ENCODE measurements around the gene CLPSL2. TPM values are rescaled to one million over a fixed set of nuclear protein-coding genes. Genes with fewer than 3 reads are reported as not detected.

The CLPSL2 gene
- total RNA-seq, 4 donors from 2014 or later = not detected

DNA sequence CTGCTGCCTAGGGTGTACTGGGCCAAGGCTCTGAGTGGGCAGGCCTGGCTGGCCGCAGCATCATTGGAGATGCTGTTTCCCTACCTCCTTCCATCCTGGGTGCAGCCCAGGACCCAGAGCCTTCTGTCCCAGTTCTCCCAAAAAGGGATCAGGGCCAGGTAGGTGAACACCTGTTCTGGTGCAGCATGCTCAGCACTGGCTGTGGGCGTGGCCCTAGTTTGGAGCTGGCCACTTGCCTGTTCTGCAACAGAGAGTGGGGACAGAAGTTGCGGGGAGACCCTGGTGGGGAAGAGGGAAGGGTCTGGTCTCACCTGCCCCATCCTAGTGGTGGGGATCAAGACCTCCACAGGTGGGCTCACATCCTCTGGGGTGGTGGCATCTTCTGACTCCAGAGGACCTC is 40.9 kb upstream of the CLPSL2 start:
- no peaks in the 10 kb centered on the region for H3K9me3 ChIP-seq
- ATAC-seq = no peak
- peaks cover 9 to 66% (median 26%) of the 10 kb centered on the region in 3 donors for H3K4me1 ChIP-seq
- no peaks in the 10 kb centered on the region for H3K27me3 ChIP-seq
- peak overlapping the region in 1 of 4 donors; percentile 98 for H3K27ac ChIP-seq
- no peak overlapping the region for H3K4me3 ChIP-seq
- TF ChIP-seq EP300 (IDR thresholded peaks at IDR 0.05) (no peak), POLR2A (IDR thresholded peaks at IDR 0.05) (no peak)
- TF ChIP-seq, protein P1, sequence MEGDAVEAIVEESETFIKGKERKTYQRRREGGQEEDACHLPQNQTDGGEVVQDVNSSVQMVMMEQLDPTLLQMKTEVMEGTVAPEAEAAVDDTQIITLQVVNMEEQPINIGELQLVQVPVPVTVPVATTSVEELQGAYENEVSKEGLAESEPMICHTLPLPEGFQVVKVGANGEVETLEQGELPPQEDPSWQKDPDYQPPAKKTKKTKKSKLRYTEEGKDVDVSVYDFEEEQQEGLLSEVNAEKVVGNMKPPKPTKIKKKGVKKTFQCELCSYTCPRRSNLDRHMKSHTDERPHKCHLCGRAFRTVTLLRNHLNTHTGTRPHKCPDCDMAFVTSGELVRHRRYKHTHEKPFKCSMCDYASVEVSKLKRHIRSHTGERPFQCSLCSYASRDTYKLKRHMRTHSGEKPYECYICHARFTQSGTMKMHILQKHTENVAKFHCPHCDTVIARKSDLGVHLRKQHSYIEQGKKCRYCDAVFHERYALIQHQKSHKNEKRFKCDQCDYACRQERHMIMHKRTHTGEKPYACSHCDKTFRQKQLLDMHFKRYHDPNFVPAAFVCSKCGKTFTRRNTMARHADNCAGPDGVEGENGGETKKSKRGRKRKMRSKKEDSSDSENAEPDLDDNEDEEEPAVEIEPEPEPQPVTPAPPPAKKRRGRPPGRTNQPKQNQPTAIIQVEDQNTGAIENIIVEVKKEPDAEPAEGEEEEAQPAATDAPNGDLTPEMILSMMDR (IDR thresholded peaks at IDR 0.05) = no peak
- 80% methylated on average over 2 of the region's 3 CpGs; no CpG with 5 or more reads in 1 of the 2 donors for WGBS, 2 donors (ENCODE audit: low coverage in 1 of 2)
- H3K36me3 ChIP-seq = no peaks in the 10 kb centered on the region

- no peaks in the 10 kb centered on the region for H3K27me3 ChIP-seq
- no peaks in the 10 kb centered on the region for H3K9me3 ChIP-seq
- WGBS, 2 donors (ENCODE audit: low coverage in 1 of 2) = 34% methylated on average over 4 of the region's 8 CpGs; no CpG with 5 or more reads in 1 of the 2 donors
- no peak overlapping the region for H3K4me3 ChIP-seq
- H3K27ac ChIP-seq = peak overlapping the region in 1 of 4 donors; percentile 98
- H3K4me1 ChIP-seq = peaks cover 9 to 57% (median 22%) of the 10 kb centered on the region in 3 donors
- TF ChIP-seq, protein P1 (IDR thresholded peaks at IDR 0.05) = peak in 3 of 4 experiments; percentile 81 to 91 (median 83)
- no peak for TF ChIP-seq POLR2A (IDR thresholded peaks at IDR 0.05)
- ATAC-seq = no peak
- no peaks in the 10 kb centered on the region for H3K36me3 ChIP-seq
Observed at GRCh38 chr6:35736253-35736894, 40.0 kb upstream of the CLPSL2 start.

- peak within 1 kb of the TSS in 1 of 4 donors; percentile 98 for H3K27ac ChIP-seq
- H3K4me1 ChIP-seq = peaks cover 9 to 56% (median 22%) of the 10 kb centered on the region in 3 donors
- TF ChIP-seq, protein P1 (IDR thresholded peaks at IDR 0.05) = no peak
- H3K27me3 ChIP-seq = no peaks in the 10 kb centered on the region
- WGBS, 2 donors (ENCODE audit: low coverage in 1 of 2) = no CpG with 5 or more reads among the region's 10 CpGs
- no peaks in the 10 kb centered on the region for H3K36me3 ChIP-seq
- no peak within 1 kb of the TSS for H3K4me3 ChIP-seq
- ATAC-seq = no peak
- no peaks in the 10 kb centered on the region for H3K9me3 ChIP-seq
Observed at GRCh38 chr6:35736982-35737412, 39.4 kb upstream of the CLPSL2 start, which contains the start of gene ARMC12. TSS of gene ARMC12 (plus strand) at chr6:35737032. CDS start at chr6:35737109, 77 bp downstream.

GRCh38 chr6:35737413-35738211 is 38.8 kb upstream of the CLPSL2 start:
- ATAC-seq = peak; percentile 70
- no peaks in the 10 kb centered on the region for H3K9me3 ChIP-seq
- H3K36me3 ChIP-seq = no peaks in the 10 kb centered on the region
- peaks cover 9 to 49% (median 18%) of the 10 kb centered on the region in 3 donors for H3K4me1 ChIP-seq
- no peaks in the 10 kb centered on the region for H3K27me3 ChIP-seq
- WGBS, 2 donors (ENCODE audit: low coverage in 1 of 2) = 47 to 62% methylated on average over 8 to 12 of the region's 16 CpGs
- TF ChIP-seq POLR2A (IDR thresholded peaks at IDR 0.05) = no peak
- TF ChIP-seq, protein P1 (IDR thresholded peaks at IDR 0.05) = peak; percentile 88 to 99 (median 94)
- peak; percentile 58 for TF ChIP-seq POLR2AphosphoS5 (IDR thresholded peaks at IDR 0.05)
- no peak for TF ChIP-seq EP300 (IDR thresholded peaks at IDR 0.05)
- peak overlapping the region in 1 of 4 donors; percentile 11 for H3K27ac ChIP-seq
- H3K4me3 ChIP-seq = no peak overlapping the region
